ENCODE data around the gene CGB7.

Gene CGB7

DNA sequence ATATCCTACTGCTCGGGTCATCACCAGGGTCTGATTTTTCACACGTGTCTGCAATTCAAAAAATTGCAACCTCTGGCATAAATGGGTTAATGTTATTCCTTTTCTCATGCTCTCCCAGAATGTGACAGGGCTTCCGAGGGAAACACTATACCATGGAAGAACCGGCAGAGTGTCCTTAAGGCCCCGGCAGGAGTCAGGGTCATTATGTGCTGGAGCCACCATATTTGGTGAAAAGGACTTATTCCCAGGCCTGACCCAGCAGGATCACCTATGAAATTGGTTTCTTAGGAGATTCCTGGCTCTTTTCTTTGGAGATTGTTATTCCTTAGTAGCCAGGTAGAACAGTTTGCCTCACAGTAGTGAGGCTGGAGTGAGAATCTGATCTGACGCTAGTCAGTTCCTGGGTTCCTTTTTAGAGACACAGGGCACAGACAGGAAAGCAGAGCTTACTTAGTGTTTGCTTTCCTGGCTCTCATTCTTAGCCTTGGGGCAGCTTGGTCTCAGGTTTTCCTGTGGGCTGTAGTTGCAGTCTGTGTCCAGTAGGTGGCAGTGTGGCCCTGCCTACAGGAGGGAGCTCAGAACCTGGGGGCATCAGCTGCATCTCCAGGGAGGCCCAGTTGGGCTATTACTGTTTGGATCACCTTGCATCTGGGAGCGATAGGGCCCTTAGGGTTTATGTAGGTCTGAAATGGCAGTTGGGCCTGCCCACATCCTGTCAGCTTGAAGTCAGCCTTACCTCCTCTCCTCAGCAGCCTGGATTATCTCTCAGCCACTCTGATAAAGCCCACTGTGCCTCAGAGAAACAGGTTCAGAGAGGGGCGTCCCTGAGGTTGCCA lies 40.1 kb upstream of the CGB7 start:
- H3K4me3 ChIP-seq (ENCODE audit: low read depth, low read length) = no peak overlapping the region
- peak; percentile 98 for TF ChIP-seq CTCF (IDR thresholded peaks at IDR 0.05; ENCODE audit: low read depth, low read length)

- no peak for TF ChIP-seq CTCF (IDR thresholded peaks at IDR 0.05; ENCODE audit: low read depth, low read length)
Observed at GRCh38 chr19:49094505-49095482, 37.2 kb upstream of the CGB7 start.

DNA sequence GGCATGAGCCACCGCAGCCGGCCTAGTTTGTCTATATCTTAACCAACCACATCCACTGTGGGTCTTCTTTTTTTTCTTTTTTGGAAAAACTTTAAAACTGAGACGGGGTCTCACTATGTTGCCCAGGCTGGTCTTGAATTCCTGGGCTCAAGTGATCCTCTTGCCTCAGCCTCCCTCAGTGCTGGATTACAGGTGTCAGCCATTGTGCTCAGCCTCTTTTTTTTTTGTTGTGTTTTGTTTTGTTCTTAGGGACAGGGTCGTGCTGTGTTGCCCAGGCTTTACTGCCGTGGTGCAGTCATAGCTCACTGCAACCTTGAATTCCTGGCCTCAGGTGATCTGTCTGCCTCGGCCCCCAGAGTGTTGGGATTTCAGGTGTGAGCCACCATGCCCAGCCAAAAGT lies 35.1 kb upstream of the CGB7 start:
- H3K4me3 ChIP-seq (ENCODE audit: low read depth, low read length) = no peak overlapping the region
- TF ChIP-seq CTCF (IDR thresholded peaks at IDR 0.05; ENCODE audit: low read depth, low read length) = no peak

More at GRCh38 chr19:49094505-49095482, 37.2 kb upstream of the CGB7 start:
- H3K4me3 ChIP-seq (ENCODE audit: low read depth, low read length) = no peak overlapping the region

DNA sequence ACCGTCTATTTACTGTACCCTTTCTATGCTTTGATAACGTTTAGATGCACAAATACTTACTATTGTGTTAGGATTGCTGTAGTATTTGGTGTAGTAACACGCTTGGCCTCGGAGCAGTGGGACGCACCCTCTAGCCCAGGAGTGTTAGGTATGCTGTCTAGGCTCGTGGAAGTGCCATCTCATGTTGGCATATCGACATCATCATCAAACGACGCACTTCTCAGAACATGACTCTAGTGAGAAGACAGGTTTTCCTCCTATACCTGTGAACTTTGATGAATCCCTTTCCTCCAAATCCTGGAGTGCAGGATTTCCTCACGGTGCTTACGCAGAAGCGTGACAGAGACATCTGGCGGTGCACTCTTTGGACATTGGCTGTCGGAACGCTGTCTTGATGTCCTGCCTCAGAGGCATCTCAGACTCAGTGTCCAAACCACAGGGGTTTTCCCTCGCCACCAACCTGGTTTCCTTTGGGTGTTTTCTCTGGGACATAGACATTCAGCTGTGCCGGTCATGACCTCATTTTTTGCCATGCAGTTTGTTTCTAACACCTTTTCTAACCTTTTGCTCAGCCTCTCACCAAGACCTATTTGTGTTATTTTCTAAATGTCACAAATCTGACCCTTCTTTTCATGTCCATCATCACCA lies 34.0 kb upstream of the CGB7 start:
- H3K4me3 ChIP-seq (ENCODE audit: low read depth, low read length) = no peak overlapping the region
- TF ChIP-seq CTCF (IDR thresholded peaks at IDR 0.05; ENCODE audit: low read depth, low read length) = no peak

GRCh38 chr19:49086296-49086695 lies 28.7 kb upstream of the CGB7 start:
- no peak for TF ChIP-seq CTCF (IDR thresholded peaks at IDR 0.05; ENCODE audit: low read depth, low read length)
- peak overlapping the region; percentile 70 for H3K4me3 ChIP-seq (ENCODE audit: low read depth, low read length)

DNA sequence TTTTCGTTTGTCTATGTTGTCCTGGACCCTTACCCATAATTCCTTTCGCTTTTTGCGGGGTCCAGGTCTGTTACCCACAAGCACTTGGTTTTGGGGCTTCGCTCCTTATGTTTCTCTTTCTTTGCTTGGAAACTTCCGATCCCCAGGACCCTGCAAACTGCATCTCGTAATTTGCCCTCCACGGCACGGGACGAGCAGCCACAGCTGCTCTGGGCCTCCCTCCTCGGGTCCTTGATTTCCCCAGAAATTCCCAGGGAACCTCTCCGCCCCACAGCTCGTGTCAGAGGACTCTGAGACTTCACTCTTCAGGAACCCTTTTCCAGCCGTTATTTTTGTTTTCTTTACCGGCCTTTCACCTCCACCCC lies 28.3 kb upstream of the CGB7 start:
- no peak for TF ChIP-seq CTCF (IDR thresholded peaks at IDR 0.05; ENCODE audit: low read depth, low read length)
- H3K4me3 ChIP-seq (ENCODE audit: low read depth, low read length) = peak overlapping the region; percentile 70
